ENCODE data around the gene LRP6.
"Not testable (repeated sequence)": the region's sequence is repeated elsewhere in the genome, so short reads cannot be mapped to it uniquely, and the experiment has no call there.

Gene LRP6

DNA sequence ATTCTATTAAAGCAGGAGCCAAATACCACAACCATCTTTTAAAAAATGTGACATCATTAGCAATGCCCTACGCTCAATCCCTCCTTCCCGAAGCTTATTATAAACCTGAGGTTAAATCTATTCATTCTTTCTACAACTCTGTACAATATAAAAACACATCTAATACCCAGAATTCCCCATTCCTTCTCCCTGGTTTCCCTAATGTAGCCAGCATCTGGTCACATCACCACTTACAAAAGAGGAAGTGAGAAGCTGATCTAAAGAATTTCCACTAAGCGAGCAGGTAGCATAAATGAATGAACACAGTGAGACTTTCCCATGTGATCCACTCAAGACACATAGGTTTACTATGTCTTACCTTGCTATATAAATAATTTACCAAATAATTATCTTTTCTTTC, 90.4 kb downstream of the LRP6 start:
- no peak for DNase-seq

DNA sequence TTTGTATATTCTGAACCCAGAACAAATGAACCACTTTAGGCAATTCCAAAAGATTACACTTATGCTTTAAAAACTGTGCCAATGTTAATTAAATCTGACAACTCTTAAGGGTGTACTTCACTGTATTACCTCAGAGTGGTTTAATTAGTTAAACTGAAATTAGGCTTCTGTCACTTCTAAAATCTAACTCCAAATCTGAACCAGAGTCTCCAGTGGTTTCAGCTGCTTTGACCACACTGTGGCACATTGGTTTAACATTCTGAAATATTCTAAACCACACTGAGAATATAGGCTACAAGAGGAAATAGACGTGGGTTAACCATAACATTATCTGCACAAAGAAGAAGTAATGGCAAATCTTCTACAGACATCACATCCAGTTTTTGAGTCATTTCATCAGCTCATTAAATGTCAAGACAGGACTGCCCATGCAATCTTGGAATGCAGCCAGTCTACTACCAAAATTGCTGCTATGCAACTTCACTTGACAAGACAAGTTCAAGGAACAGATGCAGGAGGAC, 94.8 kb downstream of the LRP6 start:
- no peak for DNase-seq

DNA sequence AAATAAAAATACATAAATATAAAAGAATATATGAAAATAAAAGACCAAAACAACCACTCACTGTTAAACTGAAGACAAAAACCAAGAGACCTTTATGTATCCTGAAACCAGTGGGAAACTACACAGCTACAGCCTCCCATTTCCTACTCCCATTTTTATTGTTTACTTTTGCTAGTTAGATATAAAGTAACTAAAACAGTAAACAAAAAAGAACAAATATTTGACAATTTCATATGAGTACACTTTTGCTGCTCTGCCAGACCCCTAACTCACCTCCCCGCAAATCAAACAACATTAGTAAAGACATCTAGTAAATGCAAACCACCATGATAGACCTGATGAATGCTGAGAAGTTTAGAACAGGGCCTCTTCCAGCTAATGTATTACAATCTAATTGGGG, 99.0 kb downstream of the LRP6 start:
- peak; percentile 41 to 79 for DNase-seq

DNA sequence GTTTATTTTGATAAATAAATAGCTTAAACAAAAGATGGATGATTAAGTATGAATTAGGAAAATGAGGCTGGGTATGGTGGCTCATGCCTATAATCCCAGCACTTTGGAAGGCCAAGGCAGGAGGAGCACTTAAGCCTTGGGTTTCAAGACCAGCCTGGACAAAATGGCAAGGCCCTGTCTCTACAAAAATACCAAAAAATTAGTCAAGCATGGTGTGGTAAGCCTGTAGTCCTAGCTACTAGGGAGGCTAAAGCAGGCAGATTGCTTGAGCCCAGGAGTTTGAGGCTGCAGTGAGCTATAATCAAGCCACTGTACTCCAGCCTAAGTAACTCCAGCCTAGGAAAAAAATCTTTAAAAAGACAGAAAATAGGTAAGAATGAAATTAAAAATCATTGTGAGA, 100.1 kb downstream of the LRP6 start:
- DNase-seq: no peak

DNA sequence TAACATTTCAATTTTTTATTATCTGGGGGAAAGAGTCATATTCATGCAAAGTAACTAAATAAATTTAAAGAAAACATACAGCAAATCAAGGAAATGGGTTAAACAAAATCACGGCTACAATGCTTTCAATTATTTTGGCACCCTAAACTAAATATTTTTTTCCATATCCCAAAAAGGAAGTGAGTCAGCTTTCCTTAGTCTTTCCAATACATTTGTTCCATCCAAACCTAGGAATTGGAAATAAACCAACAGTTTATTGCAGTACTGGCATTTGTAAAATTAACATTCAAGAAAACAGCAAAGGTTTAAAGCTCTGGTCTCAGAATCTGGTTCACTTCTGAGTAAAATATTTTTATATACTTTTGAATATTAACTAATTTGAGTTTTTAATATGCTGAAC, 106.9 kb downstream of the LRP6 start:
- DNase-seq: no peak

DNA sequence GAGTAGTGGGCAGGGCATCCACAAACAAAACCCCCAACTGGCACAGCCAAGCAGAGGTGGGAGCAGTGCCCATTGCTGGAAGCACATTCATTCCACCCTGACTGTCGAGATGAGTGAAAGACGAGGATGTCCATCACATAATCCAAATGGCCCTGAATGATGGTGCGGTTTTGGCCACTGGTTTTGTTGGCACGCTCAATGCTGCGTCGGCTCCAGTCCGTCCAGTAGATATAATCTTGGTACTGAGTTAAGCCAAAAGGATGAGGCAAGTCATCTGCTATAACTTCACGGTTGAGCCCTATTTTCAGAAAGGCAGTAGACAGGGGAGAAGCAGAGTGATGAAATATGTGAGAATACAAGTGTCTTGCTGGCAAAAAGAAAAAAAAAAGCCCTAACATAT, 108.0 kb downstream of the LRP6 start:
- no peak for DNase-seq

DNA sequence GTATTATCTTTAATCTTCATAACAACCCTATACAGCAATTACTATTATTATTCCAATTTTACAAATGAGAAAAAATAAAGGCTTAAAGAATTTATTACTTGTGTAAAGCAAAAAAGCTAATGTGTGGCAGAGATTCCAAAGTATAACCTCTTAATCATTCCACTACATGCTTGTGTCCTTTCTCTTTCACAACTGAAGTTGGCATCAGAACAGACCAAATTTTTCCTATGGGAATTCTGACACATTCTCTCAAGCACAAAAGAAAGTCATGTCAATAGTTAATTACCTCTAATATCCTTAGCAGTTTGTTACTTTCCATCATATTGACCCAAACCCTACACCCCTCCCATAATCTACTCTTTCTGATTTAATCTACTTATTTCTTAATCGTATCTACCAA, 109.4 kb downstream of the LRP6 start:
- no peak for DNase-seq

DNA sequence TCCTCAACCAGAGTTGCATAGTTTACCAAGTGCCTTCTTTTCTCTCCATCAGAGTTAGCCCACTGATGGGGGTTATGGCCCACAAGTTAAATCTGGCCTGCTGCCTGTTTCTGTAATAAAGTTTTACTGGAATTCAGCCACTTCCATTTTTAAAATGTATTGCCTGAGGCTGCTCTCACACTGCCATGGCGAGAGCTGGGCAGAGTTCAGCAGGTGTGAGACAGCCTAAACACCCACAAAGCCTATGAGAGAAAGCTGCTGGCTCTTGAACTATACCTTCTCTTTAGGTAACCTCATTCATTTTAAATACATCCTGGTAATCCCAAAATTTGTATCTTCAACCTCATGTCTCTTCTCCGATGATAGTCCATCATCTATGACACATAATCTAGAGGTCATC, 110.0 kb downstream of the LRP6 start:
- DNase-seq: peak in 1 of 2 experiments; percentile 21

DNA sequence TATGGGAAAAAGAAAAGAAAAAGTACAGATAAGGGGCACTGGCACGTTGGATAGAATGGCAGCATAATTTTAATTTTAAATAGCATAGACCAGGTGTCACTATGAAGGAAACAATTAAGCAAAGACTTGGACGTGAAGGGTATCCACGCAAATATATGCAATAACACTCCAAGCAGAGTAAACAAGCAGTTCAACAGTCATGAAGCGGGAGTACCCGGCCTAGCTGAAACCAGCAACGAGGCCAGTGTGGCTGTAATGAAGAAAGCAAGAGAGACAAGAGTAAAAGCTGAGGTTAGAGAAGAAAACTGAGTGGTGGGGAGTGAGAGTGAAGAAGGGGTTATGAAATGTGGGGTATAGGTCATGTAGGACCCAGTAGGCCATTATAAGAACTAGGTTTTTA, 110.7 kb downstream of the LRP6 start:
- DNase-seq: peak in 1 of 2 experiments; percentile 21

DNA sequence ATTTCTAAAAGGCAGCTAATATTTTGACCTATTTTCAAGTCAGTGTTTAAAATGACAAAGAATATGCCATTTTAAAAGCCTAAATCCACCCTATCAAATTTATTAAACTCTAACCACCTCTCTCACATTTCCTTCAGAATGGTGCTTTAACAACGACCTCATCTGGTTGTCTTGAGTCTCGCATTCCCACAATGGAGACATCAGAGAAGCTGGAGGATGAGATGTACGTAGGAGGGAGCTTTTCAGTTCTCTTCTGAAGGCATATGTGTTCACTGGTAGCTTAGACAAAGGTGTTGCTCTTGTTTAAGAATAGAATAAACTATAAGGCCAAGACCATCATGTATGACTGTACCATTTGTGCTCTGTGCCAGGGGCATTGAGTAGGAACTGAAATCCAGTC, 113.2 kb downstream of the LRP6 start:
- no peak for DNase-seq

DNA sequence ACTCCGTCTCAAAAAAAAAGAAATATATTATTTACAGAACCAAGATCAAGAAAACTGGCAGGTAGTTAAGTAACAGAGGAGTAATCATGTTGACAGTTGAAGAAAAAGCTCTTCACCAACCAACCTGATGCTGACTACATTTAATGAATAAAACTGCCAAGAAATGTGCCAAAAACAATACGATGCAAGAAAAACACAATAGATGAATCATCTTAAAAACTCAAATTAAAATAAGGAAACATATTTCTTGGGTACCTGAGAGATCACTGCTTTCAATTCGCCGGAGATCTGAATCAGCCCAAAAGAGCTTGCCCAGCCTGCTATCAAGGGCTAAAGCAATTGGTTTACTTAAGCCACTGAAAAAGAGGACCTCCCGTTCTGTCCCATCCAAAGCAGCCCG, 119.7 kb downstream of the LRP6 start:
- DNase-seq: no peak

DNA sequence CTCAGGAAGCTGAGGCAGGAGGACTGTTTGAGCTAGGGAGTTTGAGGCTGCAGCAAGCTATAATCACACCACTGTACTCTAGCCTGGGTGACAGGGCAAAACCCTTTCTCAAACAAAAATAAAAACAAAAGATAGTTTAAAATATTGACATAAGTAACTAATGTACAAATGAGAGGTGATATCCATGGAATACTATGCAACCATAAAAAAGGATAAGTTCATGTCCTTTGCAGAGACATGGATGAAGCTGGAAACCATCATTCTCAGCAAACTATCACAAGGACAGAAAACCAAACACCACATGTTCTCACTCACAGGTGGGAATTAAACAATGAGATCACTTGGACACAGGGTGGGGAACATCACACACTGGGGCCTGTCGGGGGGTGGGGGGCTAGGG, 122.3 kb downstream of the LRP6 start:
- DNase-seq: not testable (repeated sequence)

DNA sequence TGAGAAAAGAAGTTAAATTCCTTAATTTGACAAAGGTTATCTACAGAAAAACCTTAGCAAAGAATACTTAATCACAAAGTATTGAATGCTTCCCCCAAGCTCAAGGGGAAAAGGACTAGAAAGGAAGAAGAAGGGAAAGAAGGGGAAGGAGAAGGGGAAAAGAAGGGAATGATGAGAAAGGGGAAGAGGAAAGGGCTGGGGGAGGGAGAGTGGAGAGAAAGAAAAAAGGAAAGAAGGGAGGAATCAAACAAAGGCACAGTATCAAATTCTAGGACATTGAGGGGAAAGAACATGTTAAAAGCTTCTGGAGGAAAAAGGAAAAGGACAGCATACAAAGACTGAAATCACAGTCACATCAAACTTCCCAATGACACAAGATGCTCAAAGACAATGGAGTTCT, 125.8 kb downstream of the LRP6 start:
- DNase-seq: no peak

DNA sequence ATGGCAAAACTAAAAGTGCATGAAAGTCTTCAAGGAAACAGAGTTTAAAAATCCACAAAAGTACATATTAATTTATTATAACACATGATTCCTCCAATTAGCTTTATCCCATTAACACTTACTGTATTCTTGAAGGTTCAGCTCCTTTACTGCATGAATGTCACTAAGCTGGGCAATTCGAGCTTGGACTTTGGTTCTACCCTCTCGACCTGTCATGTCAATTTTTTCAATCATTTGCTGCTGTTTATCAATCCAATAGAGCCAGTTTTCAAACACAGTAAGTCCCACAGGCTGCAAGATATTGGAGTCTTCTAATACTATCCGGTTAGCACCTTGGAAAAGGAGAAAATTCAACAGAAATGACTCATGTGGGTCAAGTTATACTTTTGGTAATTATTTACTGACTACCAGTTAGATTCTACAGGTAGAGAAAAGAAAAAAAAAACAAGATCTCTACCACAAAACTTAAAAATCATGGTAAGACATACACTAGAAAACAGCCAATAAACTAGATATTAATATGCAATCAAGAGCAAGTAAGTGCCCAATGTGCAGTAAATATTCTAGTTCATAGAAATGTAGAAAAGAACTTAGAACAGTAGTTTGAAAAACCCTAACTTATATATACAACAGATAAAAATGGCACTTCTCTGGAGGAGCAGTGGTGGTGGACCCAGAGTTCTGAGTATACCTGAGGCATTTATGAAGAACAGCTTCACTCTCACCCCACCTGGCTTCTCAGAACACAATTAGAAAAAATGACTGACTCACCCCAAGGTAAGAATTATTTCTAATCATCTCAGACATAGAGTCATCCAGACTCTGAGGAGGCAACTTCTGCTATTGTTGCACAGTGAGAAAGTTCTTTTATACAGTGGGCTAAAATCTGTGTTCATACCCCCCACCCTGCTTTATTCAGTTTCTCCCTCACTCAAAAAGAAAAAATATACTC, 128.4 kb downstream of the LRP6 start:
- DNase-seq: no peak

DNA sequence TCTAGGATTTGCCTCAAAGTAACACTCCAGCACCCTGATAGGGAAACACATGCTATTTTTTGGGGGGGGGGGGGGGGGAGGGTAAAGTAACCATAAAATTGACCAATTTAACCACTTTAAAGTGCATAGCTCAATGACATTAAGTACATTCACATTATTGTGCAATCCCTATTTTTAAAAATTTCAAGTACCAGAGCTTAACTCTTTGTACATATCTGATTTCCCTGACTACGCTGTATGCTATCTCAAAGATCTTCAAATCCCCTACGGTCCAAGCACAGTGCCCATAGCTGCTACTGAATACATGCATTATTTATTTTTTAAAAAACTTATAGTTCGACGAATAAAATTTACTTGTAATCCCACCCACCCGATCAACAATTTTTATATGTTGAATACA, 133.1 kb downstream of the LRP6 start:
- DNase-seq: no peak

DNA sequence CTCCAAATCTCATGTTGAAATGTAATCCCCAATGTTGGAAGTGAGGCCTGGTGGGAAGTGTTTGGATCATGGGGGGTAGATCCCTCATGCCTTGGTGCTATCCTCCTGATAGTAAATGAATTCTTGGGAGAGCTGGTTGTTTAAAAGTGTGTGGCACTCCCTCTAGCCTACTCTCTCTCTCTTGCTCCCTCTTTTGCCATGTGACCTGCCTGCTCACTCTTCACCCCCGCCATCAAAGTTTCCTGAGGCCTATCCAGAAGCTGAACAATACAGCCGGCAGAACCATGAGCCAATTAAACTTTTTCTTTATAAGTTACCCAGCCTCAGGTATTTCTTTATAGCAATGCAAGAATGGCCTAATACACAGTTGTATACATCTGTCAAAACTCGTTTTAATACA, 133.6 kb downstream of the LRP6 start:
- DNase-seq: no peak

DNA sequence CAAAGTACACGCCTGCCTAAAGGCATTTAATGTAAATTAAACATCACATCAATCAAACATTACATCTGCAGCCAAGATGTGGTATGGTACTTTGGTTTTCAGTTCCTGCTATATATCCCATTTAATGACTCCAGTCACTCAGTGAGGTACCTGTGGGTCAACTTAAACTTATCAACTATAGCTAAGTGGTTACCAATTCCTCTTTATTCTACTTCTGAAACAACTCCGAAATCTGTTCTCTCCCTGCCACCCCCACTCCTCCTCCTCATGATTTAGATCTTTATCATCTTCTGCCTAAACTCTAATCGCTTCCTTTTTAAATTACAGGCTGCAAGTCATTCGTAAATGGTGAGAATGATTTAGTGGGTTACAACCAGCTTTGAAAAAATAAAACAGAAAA, 138.2 kb downstream of the LRP6 start:
- no peak for DNase-seq

DNA sequence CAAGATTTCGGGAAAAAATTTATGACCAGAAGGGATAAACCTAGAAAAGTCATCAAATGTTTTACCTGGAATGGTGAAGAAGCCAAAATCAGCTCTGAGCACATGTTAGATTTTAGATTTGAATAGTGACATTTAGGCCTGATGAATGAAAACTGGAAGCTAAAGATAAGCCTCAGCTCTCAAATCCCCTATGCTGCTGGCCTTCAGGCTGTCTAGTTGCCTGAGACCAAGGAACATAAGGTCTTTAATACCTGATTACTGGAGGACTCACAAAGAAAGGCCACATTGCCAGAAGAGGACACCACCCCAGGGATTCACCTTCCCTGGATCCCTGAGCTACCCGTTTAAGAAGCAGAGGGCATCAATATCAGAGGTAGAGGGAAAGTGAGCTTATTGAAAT, 139.5 kb downstream of the LRP6 start:
- DNase-seq: no peak

DNA sequence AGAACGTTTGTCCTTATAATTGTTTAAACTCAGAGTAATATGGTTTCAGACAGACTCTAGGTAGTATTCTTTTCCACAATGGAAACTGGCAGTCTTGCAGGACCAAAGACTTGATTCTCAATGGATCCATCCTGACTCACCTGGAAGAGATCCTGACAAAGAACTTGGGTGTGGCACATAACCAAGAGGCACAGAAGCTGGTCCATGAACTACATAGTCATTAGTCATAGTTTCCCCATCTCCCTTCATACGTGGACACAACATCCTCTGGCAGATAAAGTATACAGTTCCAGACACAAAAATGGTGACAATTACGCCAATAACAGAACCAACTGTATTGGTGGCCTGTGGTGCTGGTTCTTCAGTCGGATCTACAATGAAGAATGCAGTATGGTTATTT, 140.3 kb downstream of the LRP6 start:
- no peak for DNase-seq

DNA sequence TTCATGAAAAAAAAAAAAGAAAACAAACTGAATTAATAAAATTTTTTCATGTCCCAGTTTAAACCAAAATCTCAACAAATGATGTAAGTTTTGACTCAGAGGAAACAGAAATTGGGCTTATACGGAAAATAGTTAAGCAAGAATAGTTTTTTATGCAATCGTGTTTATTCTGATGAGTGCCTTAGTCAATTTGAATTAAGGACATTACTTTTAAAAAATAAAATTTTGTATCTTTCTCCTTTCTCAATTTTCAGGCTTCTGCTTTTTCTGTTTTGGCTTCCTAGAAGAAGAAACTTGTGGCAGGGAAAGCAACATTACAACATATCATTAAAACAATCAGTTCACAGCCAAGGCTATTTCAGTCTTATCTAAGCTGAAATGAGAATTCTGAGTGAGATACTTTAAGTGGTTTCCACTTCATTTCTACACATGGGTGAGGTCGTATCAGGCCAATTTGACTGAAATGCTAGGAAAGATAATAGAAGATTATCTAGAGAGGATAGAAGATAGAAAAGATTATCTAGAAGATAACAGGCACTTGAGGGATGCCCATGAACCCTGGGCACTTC, 143.7 kb downstream of the LRP6 start:
- no peak for DNase-seq

DNA sequence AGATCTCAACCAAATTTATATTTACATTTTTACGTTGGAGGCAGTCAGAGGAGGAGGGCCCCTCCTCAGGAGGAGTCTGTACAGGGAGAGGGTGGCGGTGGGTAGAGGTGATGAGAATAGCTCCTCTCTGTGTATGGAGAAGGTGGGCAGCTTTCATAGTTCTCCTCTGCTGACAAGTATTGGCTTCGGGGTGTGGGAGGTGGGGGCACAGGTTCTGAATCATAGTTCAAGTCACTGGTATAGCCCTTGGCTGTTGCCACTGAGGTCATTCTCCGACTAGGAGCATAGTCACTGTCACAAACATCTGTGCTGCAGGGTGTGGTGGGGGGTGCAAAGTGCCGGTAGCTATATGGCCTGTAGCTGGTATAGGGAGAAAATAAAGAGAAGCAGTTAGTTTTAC, 145.8 kb downstream of the LRP6 start:
- no peak for DNase-seq

DNA sequence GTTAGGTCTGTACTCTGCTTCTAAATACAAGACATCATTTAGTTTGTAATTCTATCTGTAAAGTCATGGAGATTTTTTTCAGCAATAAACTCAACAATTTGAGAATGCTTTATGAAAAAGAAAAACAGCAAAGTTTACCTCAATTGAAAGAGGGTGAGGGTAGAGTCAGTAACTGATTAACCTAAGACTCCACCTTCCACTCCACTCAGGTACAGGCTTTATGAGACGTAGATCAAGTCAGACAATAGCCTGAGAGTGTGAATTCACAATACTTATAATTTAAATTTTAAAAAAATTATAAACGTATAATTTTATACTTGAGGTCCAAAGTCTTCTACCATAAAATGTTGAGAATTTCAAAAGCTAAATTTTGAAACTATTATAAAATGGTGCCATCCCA, 150.2 kb downstream of the LRP6 start:
- no peak for DNase-seq

DNA sequence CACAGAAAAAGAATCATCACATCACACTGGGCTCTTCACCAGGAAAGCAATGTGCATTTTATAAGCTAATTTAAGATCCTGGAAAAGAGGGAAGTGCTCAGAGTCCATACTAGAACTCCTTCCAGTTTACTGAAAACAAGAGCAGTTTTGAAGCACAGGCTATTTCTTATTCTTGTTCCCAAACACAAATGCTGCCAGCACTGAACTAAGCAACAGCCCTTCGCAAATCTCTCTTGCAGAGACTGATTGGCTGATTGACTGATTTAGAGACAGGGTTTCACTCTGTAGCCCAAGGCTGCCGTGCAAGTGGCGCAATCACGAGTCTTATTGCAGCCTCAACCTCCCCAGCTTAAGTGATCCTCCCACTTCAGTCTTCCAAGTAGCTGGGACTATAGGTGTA, 151.3 kb downstream of the LRP6 start:
- DNase-seq: no peak

DNA sequence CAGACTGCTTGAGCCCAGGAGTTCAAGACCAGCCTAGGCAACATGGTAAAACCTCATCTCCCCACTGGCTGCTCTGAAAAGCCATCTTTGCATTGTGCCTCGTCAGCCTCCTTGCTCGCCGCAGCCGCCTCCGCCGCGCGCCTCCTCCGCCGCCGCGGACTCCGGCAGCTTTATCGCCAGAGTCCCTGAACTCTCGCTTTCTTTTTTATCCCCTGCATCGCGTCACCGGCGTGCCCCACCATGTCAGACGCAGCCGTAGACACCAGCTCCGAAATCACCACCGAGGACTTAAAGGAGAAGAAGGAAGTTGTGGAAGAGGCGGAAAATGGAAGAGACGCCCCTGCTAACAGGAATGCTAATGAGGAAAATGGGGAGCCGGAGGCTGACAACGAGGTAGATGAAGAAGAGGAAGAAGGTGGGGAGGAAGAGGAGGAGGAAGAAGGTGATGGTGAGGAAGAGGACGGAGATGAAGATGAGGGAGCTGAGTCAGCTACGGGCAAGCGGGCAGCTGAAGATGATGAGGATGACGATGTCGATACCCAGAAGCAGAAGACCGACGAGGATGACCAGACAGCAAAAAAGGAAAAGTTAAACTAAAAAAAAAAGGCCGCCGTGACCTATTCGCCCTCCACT, 155.8 kb downstream of the LRP6 start:
- not testable (repeated sequence) for DNase-seq
